Urothelium cell line (cell line): ENCODE results near the gene ANO6.
A peak's percentile ranks its signal among the peaks of the same experiment; 100 is the strongest.
"Not testable (repeated sequence)": the region's sequence is repeated elsewhere in the genome, so short reads cannot be mapped to it uniquely, and the experiment has no call there.

ENCODE experiments used
- DNase-seq: peaks from one replicate; pipeline ENCODE4 v3.0.0; 2011; ENCODE audit warnings: low spot score, mixed read lengths
- FAIRE-seq: peaks from 2 replicates; lab custom pipeline; 2011; peaks lifted over from hg19 to GRCh38; lab: Jason Lieb, UNC

The ANO6 gene

GRCh38 chr12:45235087-45236025, 19.5 kb downstream of the ANO6 start:
- FAIRE-seq = no peak

DNA sequence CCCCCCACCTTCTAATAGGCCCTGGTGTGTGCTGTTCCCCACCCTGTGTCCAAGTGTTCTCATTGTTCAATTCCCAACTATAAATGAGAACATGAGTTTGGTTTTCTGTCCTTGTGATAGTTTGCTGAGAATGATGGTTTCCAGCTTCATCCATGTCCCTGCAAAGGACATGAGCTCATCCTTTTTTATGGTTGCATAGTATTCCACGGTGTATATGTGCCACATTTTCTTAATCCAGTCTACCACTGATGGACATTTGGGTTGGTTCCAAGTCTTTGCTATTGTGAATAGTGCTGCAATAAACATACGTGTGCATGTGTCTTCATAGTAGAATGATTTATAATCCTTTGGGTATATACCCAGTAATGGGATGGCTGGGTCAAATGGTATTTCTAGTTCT, 20.5 kb downstream of the ANO6 start:
- not testable (repeated sequence) for DNase-seq, FAIRE-seq

More at GRCh38 chr12:45235087-45236025, 19.5 kb downstream of the ANO6 start:
- DNase-seq = peak; percentile 64

- FAIRE-seq (no peak), DNase-seq (no peak)
Observed at GRCh38 chr12:45242180-45242579, 26.3 kb downstream of the ANO6 start.

DNA sequence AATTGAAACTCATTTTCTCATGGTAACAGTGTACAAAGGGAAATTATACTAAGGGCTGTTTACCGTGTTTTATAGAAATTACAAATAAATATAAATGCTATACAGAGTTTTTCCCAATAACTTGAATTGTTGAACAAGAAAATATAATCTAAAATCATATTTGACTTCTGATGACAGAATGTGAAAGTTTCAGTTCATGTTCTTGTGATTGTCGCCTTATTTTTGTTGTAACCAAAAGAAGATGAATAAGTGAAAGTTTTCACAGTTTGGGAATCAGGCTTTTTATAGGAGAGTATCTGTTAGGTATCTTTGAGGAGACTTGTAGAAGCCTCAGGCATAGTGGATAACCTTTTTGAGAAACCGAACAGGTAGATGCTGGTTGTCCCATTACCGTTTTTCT, 28.1 kb downstream of the ANO6 start:
- DNase-seq = no peak
- no peak for FAIRE-seq

DNA sequence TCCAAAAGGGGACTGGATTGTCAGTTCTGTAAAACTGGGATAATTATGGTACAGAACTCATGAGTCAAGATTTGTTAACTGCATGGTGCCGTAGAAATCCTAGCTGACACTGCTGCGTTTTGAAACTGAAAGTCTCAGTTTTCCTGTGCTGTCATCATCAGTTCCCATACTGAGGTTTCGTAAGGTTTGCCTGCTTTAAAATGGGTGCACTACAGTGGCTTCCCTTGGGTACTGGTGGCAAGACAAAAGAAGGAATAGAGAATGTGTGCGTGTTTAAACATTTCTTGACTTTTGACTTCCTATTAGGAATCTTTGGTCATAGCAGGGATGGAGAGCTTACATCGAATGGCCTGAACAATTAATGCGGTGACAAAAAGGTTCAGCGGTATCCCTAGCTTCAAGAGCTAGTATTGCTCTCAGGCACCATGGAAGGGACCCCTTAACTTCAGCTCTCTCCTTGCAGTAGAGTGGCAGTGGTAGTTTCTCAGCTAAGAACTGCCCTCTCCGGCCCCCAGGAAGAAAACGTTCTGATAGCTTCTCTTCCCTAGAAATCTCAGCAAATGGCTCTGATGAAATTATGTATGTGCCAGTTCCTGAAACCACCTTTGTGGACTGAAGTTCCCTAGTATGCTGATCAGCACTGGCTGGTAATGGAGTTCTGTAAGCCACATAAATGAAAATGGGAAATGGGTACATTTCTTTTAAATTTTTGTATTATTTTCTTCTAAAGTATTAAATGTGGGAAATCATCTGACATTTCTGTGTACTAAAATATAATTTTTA, 28.9 kb downstream of the ANO6 start:
- DNase-seq (no peak), FAIRE-seq (no peak)

DNA sequence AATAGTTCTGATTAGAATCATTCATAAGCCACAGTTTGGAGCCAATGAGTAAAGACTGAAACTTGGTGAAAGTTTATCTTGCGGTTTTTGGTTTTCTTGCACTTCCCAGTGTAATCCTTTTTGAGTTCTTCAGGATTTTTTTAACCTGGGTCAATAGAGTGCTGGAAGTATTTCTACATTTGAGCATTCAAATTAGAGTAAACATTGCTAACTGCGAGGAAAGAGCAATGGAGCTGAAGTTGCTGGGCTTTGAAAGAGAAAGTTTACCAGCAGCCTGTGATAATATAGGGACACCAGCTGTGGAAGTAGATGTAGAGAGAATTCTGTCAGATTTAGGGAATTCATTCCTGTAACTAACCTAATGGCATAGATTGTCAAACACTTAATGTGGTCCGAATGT, 30.3 kb downstream of the ANO6 start:
- FAIRE-seq = no peak
- DNase-seq = no peak

DNA sequence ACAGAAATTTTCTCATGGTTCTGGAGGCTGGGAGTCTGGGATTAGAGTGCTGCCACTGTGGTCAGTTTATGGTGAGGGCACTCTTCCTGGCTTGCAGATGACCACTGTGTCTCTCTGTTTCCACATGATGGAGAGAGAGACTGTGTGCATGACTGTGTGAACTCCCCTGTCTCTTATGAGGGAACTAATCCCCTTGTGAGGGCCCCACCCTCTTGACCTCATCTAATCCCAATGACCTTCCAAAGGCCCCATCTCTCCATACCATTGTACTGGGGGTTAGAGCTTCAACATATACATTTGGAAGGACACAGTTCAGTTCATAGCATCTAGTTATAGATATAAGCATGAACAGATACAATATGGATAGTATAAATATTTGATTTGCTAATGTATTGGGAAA, 31.7 kb downstream of the ANO6 start:
- FAIRE-seq = no peak
- DNase-seq = no peak

GRCh38 chr12:45248095-45248494, 32.2 kb downstream of the ANO6 start:
- no peak for DNase-seq
- FAIRE-seq = no peak

DNA sequence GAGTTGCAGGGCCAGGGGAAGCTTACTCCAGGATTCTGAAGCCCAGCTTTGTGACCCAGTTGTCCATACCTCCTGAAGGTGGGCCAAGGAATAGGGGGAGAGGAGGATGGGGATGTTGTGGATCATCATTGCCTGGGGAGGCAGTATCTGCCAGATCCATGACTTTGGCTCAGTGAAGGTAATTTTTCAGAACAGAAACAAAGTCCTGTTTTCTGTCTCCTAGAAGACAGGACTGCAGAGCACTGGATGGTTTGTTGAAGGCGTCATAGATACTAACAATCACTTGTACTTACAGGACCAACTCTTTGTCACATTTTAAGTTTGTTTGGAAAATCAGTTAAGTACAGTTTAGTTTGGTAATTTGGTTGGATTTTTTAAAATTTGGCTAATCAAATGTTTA, 38.4 kb downstream of the ANO6 start:
- no peak for FAIRE-seq
- DNase-seq = no peak

GRCh38 chr12:45256721-45257120, 40.8 kb downstream of the ANO6 start:
- no peak for DNase-seq
- FAIRE-seq = no peak

GRCh38 chr12:45257185-45257930, 41.5 kb downstream of the ANO6 start:
- DNase-seq (no peak), FAIRE-seq (no peak)

GRCh38 chr12:45259675-45260074, 43.8 kb downstream of the ANO6 start:
- FAIRE-seq (no peak), DNase-seq (no peak)

DNA sequence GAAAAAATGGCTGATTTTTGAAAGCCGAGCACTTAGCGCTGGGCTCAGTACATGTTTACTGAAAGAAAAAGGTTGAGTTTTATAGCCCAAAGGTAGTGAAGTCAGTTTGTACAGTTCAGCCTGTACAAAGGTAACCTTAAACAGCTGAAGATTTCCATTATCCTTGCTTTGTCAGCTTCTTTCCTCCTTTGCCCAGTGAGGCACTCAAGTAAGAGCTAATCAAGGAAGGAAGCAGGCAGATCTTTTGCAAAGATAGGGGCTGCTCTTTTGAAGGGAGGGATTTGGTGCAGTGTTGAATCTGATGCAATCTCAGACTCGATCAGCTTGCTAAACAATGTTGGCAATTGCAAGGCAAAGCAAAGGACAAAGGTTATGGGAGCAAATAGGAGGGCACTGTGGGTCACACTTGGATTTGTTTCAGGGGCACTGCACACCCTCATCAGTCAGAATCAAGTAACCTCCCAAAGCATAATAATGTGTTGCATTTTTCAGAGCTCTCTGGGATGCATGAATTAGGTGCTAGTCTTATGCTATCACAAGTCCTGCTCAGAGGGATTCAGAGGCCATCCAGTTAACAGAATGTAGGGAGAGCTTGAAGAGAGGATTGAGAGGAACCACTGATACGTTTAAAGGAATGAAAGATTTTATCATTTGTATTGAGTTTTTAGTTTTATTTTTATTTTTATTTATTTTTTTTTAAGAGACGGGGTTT, 44.4 kb downstream of the ANO6 start:
- DNase-seq = no peak
- no peak for FAIRE-seq

- DNase-seq = no peak
- no peak for FAIRE-seq
Observed at GRCh38 chr12:45260854-45261253, 45.0 kb downstream of the ANO6 start.

- not testable (repeated sequence) for FAIRE-seq
Observed at GRCh38 chr12:45262185-45262584, 46.3 kb downstream of the ANO6 start.

GRCh38 chr12:45263587-45263986, 47.7 kb downstream of the ANO6 start:
- DNase-seq = no peak
- no peak for FAIRE-seq

More at GRCh38 chr12:45262185-45262584, 46.3 kb downstream of the ANO6 start:
- DNase-seq = not testable (repeated sequence)

DNA sequence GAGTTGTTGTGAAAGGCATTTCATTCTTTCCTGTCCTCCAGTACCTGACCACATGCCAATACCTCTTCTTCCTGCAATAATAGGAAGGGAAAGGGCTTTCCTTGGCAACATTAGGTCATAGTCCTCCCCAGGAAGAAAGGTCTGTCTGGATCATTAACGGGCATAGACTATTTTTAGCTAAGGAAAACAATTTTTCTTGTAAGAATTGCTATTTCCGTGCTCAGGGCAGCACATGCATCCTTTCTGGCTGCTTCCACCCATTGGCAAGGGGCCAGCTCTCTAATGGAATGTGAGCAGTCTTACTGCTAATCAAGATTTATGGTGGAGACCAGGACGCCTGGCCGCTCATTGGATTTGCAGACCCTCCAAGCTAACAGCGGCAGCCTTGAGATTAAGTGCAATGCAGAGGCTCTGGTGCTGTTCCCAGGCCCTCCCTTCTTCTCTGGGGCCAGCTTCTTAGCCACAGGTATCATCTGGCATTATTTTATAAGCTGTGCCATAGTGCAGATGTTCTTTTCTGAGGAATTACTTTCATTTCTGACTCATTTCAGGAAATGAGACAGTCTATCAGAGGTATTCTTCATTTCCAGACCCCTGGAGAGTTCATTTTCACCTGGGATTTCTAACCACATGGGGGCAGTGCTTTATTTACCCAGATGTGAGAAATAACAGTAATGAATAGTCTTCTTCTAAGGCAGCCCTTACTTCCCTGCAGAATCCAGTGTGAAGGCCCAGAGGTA, 52.9 kb downstream of the ANO6 start:
- FAIRE-seq = no peak

GRCh38 chr12:45269412-45269751, 53.5 kb downstream of the ANO6 start:
- FAIRE-seq (no peak), DNase-seq (no peak)

More for the DNA sequence above, 52.9 kb downstream of the ANO6 start:
- peak; percentile 62 for DNase-seq

DNA sequence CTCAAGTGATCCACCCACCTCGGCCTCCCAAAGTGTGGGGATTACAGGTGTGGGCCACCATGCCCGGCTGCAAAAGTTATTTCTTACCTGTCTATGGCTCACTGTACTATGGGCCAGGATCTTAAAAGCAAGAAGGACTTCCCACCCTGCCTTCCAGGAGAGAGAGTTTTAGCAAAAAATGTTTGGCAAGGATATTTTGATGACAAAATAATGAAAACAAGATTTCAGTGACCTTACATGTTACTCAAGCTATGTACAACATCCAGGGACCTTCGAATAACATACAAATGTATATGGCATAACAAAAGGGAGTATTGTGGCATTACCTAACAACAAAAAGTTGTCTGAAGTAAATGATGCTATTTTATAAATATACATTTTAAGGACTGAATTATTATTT, 55.1 kb downstream of the ANO6 start:
- no peak for FAIRE-seq
- DNase-seq = no peak
